Lung (tissue), 12 donors: ENCODE results near the gene ANKRD66. TPM values are rescaled to one million over a fixed set of nuclear protein-coding genes. Genes with fewer than 3 reads are reported as not detected.

Experiments
- ATAC-seq: fragments of 200-7000 bp; cut with Tn5 transposase; one replicate; pipeline ENCODE4 v1.9.1; 2020; ENCODE audit warnings: moderate number of reproducible peaks; ENCODE audit not compliant: insufficient read depth, low FRiP score
- DNase-seq, 3 donors: peaks; one replicate each; pipeline ENCODE4 v3.0.0-alpha.2; 2013 to 2017
- H3K27ac ChIP-seq, 2 donors: one replicate each; pipeline ENCODE4 v1.5.1; 2013; ENCODE audit warnings: mild to moderate bottlenecking in 2 of 2, moderate library complexity in 2 of 2, control low read depth in 1 of 2, inconsistent platforms in 1 of 2, low read depth in 1 of 2, low read length in 1 of 2
- H3K27me3 ChIP-seq, 3 donors: one replicate each; pipeline ENCODE4 v1.5.1; 2013; ENCODE audit warnings: low read length in 2 of 3; ENCODE audit not compliant: control insufficient read depth in 3 of 3, insufficient read depth in 3 of 3
- H3K36me3 ChIP-seq, 4 donors: one replicate each; pipeline ENCODE4 v1.5.1; 2013; ENCODE audit warnings: low read length in 4 of 4, mild to moderate bottlenecking in 1 of 4, moderate library complexity in 1 of 4; ENCODE audit not compliant: control insufficient read depth in 4 of 4, insufficient read depth in 4 of 4
- H3K4me1 ChIP-seq, 5 donors: one replicate each; pipeline ENCODE4 v1.5.1; 2013; ENCODE audit warnings: low read length in 5 of 5, mild to moderate bottlenecking in 2 of 5, moderate library complexity in 1 of 5; ENCODE audit not compliant: control insufficient read depth in 5 of 5, insufficient read depth in 5 of 5
- H3K4me3 ChIP-seq: one replicate; pipeline ENCODE4 v1.5.1; 2013; ENCODE audit warnings: mild to moderate bottlenecking, control low read depth, moderate library complexity
- H3K9ac ChIP-seq, 2 donors: one replicate each; pipeline ENCODE4 v1.5.1; 2013; ENCODE audit warnings: low read length in 2 of 2, control low read depth in 1 of 2; ENCODE audit not compliant: insufficient read depth in 1 of 2
- H3K9me3 ChIP-seq, 4 donors: one replicate each; pipeline ENCODE4 v1.5.1; 2013; ENCODE audit warnings: low read length in 3 of 4, mild to moderate bottlenecking in 1 of 4, moderate library complexity in 1 of 4; ENCODE audit not compliant: control insufficient read depth in 4 of 4, insufficient read depth in 3 of 4
- CTCF ChIP-seq: IDR thresholded peaks from 2 replicates; pipeline ENCODE4 v1.5.1; 2012; ENCODE audit warnings: mild to moderate bottlenecking; ENCODE audit errors: control extremely low read depth, extremely low read depth
- WGBS, 2 donors: extraction: QIAGEN DNeasy Blood & Tissue Kit; methylation state at CpG; one replicate each; pipeline ENCODE4 v1.1.7; 2013; 5-methylcytosine and 5-hydroxymethylcytosine counted together
- polyA plus RNA-seq, 2 donors: library from polyadenylated mRNA; stranded (reverse); fragments of 200-250 nt; gene quantifications; one replicate each; pipeline ENCODE4 v1.2.1, GENCODE V29; 2013
- total RNA-seq, 2 donors: library from RNA; depleted of rRNA in 1 of 2; stranded (reverse); fragments of >200 nt in 1 of 2; gene quantifications; one replicate each; pipeline ENCODE4 v1.2.1, GENCODE V29; 2014 to 2021
- donor health status: control.
- donor health status: control.
- donor health status: Bipolar disorder and iron deficiency.
- donor health status: healthy.
- donor health status: DM: yes; HTN: yes; CAD: no.

ANKRD66 gene
- total and polyA plus RNA-seq, 4 donors, result 5.1 to 12.4 (median 8.4) TPM

DNA sequence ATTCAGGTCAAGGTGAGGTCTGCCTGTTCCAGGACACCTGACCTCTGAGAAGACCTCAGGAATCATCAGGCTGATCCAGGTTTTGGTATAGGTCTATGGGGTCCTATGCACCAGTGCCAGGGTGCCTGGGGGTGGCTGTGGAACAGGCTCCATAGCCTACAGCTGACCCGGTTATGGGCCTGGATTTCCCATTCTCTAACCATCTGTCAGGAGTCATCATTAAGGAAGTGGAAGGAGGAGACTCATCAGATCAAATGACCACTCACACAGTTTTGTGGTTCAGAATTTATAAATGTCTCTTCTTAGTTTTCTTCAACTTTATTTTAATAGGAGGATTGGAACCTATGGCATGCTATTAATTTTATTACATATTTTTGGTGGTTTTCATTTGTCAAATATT, 26.3 kb upstream of the ANKRD66 start:
- H3K4me3 ChIP-seq, result no peak overlapping the region
- H3K4me1 ChIP-seq, result no peaks in the 10 kb centered on the region
- H3K27ac ChIP-seq, result no peak overlapping the region
- peaks cover 0 to 2% (median 0%) of the 10 kb centered on the region in 4 donors for H3K9me3 ChIP-seq
- ATAC-seq, result no peak
- H3K9ac ChIP-seq, result no peak overlapping the region
- no peaks in the 10 kb centered on the region for H3K36me3 ChIP-seq
- WGBS, 2 donors, result 64 to 89% methylated on average over 1 of the region's 1 CpG
- peaks cover 0 to 3% (median 3%) of the 10 kb centered on the region in 3 donors for H3K27me3 ChIP-seq
- no peak for DNase-seq
- TF ChIP-seq CTCF, result no peak

DNA sequence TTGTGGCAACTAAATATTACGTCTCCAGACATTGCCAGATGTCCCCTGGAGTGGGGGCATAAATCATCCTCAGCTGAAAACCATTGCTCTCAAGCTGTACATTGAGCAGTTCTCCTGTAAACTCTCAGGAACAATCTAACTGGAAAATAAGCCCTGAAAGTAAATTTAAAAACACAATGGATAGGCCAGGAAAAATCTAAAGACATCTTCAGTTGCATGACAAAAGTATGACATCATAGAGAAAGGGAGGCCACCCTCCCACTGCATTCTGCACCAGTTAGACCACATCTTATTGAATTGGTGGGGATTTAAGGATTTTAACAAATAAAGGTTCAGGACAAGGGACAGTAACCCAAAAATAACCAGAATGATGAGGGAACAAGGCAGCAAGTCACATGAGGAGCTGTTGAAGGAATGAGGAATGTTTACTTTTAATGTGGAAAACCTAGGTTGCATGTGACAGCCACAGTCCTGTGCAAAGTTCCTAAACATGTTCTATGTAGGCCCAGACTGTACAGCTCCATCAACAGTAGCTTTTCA, 16.9 kb upstream of the ANKRD66 start:
- Histone ChIP-seq H3K9ac (no peak overlapping the region), H3K4me1 (peaks cover 0 to 4% (median 0%) of the 10 kb centered on the region in 5 donors), H3K4me3 (no peak overlapping the region), H3K9me3 (no peaks in the 10 kb centered on the region), H3K36me3 (no peaks in the 10 kb centered on the region), H3K27me3 (peaks cover 0 to 15% (median 3%) of the 10 kb centered on the region in 3 donors), H3K27ac (no peak overlapping the region)
- WGBS, 2 donors, result 71 to 78% methylated on average over 1 of the region's 1 CpG
- TF ChIP-seq CTCF, result no peak
- ATAC-seq, result no peak
- DNase-seq, result no peak

DNA sequence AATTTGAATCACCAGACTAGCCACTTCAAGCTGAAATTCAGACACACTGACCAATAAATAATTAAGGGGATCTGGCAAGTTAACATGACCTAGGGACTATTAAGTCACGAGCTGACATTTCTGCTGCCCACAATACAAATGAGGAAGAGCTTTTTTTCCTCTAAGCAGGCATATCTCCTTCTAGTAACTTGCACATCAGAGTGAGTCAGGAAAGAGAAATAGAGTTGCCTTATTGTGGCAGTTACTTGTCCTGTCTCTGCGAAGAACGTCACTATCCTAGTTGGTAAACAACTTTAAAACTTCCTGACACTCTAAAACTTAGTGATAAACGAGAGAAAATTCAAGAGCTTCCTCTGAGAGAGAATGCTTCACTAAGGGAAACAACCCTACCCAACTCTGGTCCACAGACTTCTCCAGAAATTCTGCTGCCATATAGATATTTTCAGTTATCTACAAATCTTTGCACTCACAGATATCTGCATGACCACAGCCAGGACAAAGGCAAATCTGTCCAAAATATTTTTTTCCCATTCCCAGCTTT, 15.7 kb upstream of the ANKRD66 start:
- no peak for TF ChIP-seq CTCF
- DNase-seq, result no peak
- 23 to 43% methylated on average over 4 of the region's 4 CpGs for WGBS, 2 donors

More for the DNA sequence above, 15.7 kb upstream of the ANKRD66 start:
- no peak overlapping the region for H3K4me3 ChIP-seq
- H3K9me3 ChIP-seq, result no peaks in the 10 kb centered on the region
- peaks cover 0 to 22% (median 9%) of the 10 kb centered on the region in 3 donors for H3K27me3 ChIP-seq
- no peak overlapping the region for H3K9ac ChIP-seq
- no peak overlapping the region for H3K27ac ChIP-seq
- H3K4me1 ChIP-seq, result peaks cover 0 to 11% (median 5%) of the 10 kb centered on the region in 5 donors
- H3K36me3 ChIP-seq, result no peaks in the 10 kb centered on the region
- ATAC-seq, result no peak
